H1 (cell line): ENCODE data around the gene RNF13. TPM values are rescaled to one million over a fixed set of nuclear protein-coding genes. Genes with fewer than 3 reads are reported as not detected.

Experiments
- CTCF ChIA-PET: fragments of 300-600 bp; sonication (Branson Sonifier 250); formaldehyde crosslinking; loops from one replicate; lab custom pipeline; 2021; ENCODE audit not compliant: partially characterized antibody; lab: Charles Lee
- POLR2A ChIA-PET: fragments of 300-600 bp; sonication (Branson Sonifier 250); formaldehyde crosslinking; loops from one replicate; lab custom pipeline; 2021; ENCODE audit warnings: inconsistent platforms; ENCODE audit not compliant: partially characterized antibody; lab: Charles Lee
- DNase-seq, 2 experiments: peaks; one replicate each; pipeline versions ENCODE4 v3.0.0 to v3.0.0-alpha.2; 2010 to 2022; ENCODE audit warnings: low spot score in 2 of 2, low read depth in 1 of 2, mixed read lengths in 1 of 2
- FAIRE-seq: peaks from 2 replicates; lab custom pipeline; 2011; peaks lifted over from hg19 to GRCh38; lab: Jason Lieb, UNC
- H2AFZ ChIP-seq: 2 replicates; pipeline ENCODE4 v1.8.1; 2012; ENCODE audit warnings: low read length, inconsistent platforms
- H2AK5ac ChIP-seq: 2 replicates; pipeline ENCODE4 v1.6.1; 2013; ENCODE audit warnings: low read depth, low read length
- H2BK120ac ChIP-seq: replicated peaks from 2 replicates; pipeline ENCODE3; 2013; ENCODE audit warnings: low read depth, low read length, inconsistent platforms
- H2BK12ac ChIP-seq: 2 replicates; pipeline ENCODE4 v1.6.1; 2013; ENCODE audit warnings: low read depth, low read length
- H2BK15ac ChIP-seq: 2 replicates; pipeline ENCODE4 v1.6.1; 2013; ENCODE audit warnings: low read length
- H2BK20ac ChIP-seq: 2 replicates; pipeline ENCODE4 v1.6.1; 2013; ENCODE audit warnings: low read length
- H2BK5ac ChIP-seq: 2 replicates; pipeline ENCODE4 v1.6.1; 2013; ENCODE audit warnings: low read depth, low read length
- H3K14ac ChIP-seq: 2 replicates; pipeline ENCODE4 v1.6.1; 2013; ENCODE audit warnings: inconsistent platforms; ENCODE audit not compliant: insufficient read length
- H3K18ac ChIP-seq: 2 replicates; pipeline ENCODE4 v1.6.1; 2013; ENCODE audit warnings: low read length; ENCODE audit errors: extremely low read depth
- H3K23ac ChIP-seq: 2 replicates; pipeline ENCODE4 v1.6.1; 2013; ENCODE audit warnings: inconsistent platforms; ENCODE audit not compliant: insufficient read length
- H3K23me2 ChIP-seq: 2 replicates; pipeline ENCODE4 v1.6.1; 2013; ENCODE audit warnings: low read depth, low read length
- H3K27ac ChIP-seq: 2 replicates; pipeline ENCODE4 v1.6.1; 2011; ENCODE audit warnings: low read depth, low read length, inconsistent platforms
- H3K27me3 ChIP-seq, 4 experiments: replicated peaks in 1 of 4; 1 replicate in 1 of 4; 2 replicates in 3 of 4; pipeline versions ENCODE4 v1.6.1 to v1.8.1; 2011 to 2013; ENCODE audit warnings: low read length in 3 of 4, mild to moderate bottlenecking in 3 of 4, inconsistent platforms in 2 of 4, mixed read lengths in 2 of 4, moderate library complexity in 1 of 4; ENCODE audit not compliant: control insufficient read depth in 3 of 4, insufficient read depth in 3 of 4; ENCODE audit errors: extremely low read depth in 1 of 4
- H3K36me3 ChIP-seq, 4 experiments: 2 replicates each; pipeline versions ENCODE4 v1.6.1 to v1.8.1; 2011 to 2013; ENCODE audit warnings: mild to moderate bottlenecking in 4 of 4, low read length in 3 of 4, moderate library complexity in 2 of 4, control low read depth in 1 of 4, inconsistent platforms in 1 of 4; ENCODE audit not compliant: insufficient read depth in 4 of 4, control insufficient read depth in 2 of 4
- H3K4ac ChIP-seq: replicated peaks from 2 replicates; pipeline ENCODE3; 2013; ENCODE audit warnings: low read length, low read depth, mixed read lengths, inconsistent platforms; ENCODE audit not compliant: insufficient read length
- H3K4me1 ChIP-seq, 4 experiments: replicated peaks in 1 of 4; 1 replicate in 1 of 4; 2 replicates in 3 of 4; pipeline versions ENCODE4 v1.6.1 to v1.8.1; 2011 to 2013; ENCODE audit warnings: low read length in 3 of 4, inconsistent platforms in 2 of 4, mixed read lengths in 1 of 4; ENCODE audit not compliant: insufficient read depth in 4 of 4, control insufficient read depth in 3 of 4
- H3K4me2 ChIP-seq, 2 experiments: 2 replicates each; pipeline versions ENCODE4 v1.6.1 to v1.8.1; 2011 to 2013; ENCODE audit warnings: low read depth in 2 of 2, low read length in 2 of 2, control low read depth in 1 of 2, inconsistent platforms in 1 of 2, mild to moderate bottlenecking in 1 of 2; ENCODE audit not compliant: insufficient read depth in 1 of 2
- H3K4me3 ChIP-seq, 4 experiments: fragments of 200-600, 300-600 bp in 1 of 4; sonication (generic), shearing (Covaris generic), sonication (Bioruptor Twin) in 1 of 4; 2 replicates each; pipeline versions ENCODE4 v1.5.1 to v1.8.1; 2011 to 2016; ENCODE audit warnings: low read length in 4 of 4, low read depth in 3 of 4, control low read depth in 2 of 4, inconsistent platforms in 2 of 4, mild to moderate bottlenecking in 2 of 4, mixed read lengths in 1 of 4, moderate library complexity in 1 of 4; ENCODE audit not compliant: insufficient read depth in 2 of 4; ENCODE audit errors: extremely low read depth in 1 of 4
- H3K56ac ChIP-seq: replicated peaks from 2 replicates; pipeline ENCODE3; 2013; ENCODE audit warnings: low read depth, mild to moderate bottlenecking, mixed read lengths, low read length, inconsistent platforms; ENCODE audit not compliant: insufficient read length
- H3K79me1 ChIP-seq: 2 replicates; pipeline ENCODE4 v1.6.1; 2013; ENCODE audit warnings: low read depth, low read length, control low read depth
- H3K79me2 ChIP-seq, 2 experiments: 2 replicates each; pipeline versions ENCODE4 v1.6.1 to v1.8.1; 2012 to 2013; ENCODE audit warnings: low read length in 2 of 2, mild to moderate bottlenecking in 2 of 2, inconsistent platforms in 1 of 2; ENCODE audit not compliant: insufficient read depth in 2 of 2, control insufficient read depth in 1 of 2
- H3K9ac ChIP-seq, 4 experiments: replicated peaks in 1 of 4; 1 replicate in 1 of 4; 2 replicates in 3 of 4; pipeline versions ENCODE4 v1.6.1 to v1.8.1; 2011 to 2013; ENCODE audit warnings: low read depth in 3 of 4, low read length in 3 of 4, control low read depth in 2 of 4, mild to moderate bottlenecking in 2 of 4, moderate library complexity in 2 of 4, inconsistent platforms in 1 of 4; ENCODE audit errors: extremely low read depth in 1 of 4
- H3K9me3 ChIP-seq, 2 experiments: 2 replicates each; pipeline versions ENCODE4 v1.6.1 to v1.8.1; 2012 to 2013; ENCODE audit warnings: mild to moderate bottlenecking in 2 of 2, moderate library complexity in 2 of 2, control low read depth in 1 of 2, inconsistent platforms in 1 of 2, low read depth in 1 of 2, low read length in 1 of 2, mixed read lengths in 1 of 2; ENCODE audit not compliant: insufficient read depth in 2 of 2
- H4K20me1 ChIP-seq, 2 experiments: replicated peaks in 1 of 2; 2 replicates each; pipeline versions ENCODE3 to v1.8.1; 2011 to 2013; ENCODE audit warnings: inconsistent platforms in 2 of 2, low read length in 2 of 2, mild to moderate bottlenecking in 1 of 2; ENCODE audit not compliant: insufficient read depth in 2 of 2, control insufficient read depth in 1 of 2
- H4K5ac ChIP-seq: 2 replicates; pipeline ENCODE4 v1.6.1; 2013; ENCODE audit warnings: low read length, low read depth, mixed read lengths, inconsistent platforms; ENCODE audit not compliant: insufficient read length
- H4K8ac ChIP-seq: 2 replicates; pipeline ENCODE4 v1.8.0; 2013; ENCODE audit warnings: mild to moderate bottlenecking, moderate library complexity, low read length, inconsistent platforms; ENCODE audit not compliant: insufficient read depth; ENCODE audit errors: extremely low read depth
- H4K91ac ChIP-seq: replicated peaks from 2 replicates; pipeline ENCODE3; 2013; ENCODE audit warnings: low read length, mixed read lengths, inconsistent platforms; ENCODE audit not compliant: insufficient read length
- CHD2 ChIP-seq: IDR thresholded peaks from 2 replicates; pipeline ENCODE4 v1.6.1; 2012; ENCODE audit warnings: low read length, improper control_type of control experiment
- CREB1 ChIP-seq: IDR thresholded peaks from 2 replicates; pipeline ENCODE4 v1.6.1; 2012; ENCODE audit warnings: inconsistent platforms
- EP300 ChIP-seq, 2 experiments: IDR thresholded peaks; 1 replicate in 1 of 2; 2 replicates in 1 of 2; pipeline ENCODE4 v1.6.1; 2011 to 2012; ENCODE audit warnings: low read depth in 2 of 2, low read length in 2 of 2, mild to moderate bottlenecking in 2 of 2, borderline replicate concordance in 1 of 2, inconsistent platforms in 1 of 2, moderate library complexity in 1 of 2
- HDAC2 ChIP-seq, 2 experiments: fragments of 300-600 bp in 1 of 2; sonication (generic) in 1 of 2; IDR thresholded peaks; 2 replicates each; pipeline ENCODE4 v1.6.1; 2011 to 2012; ENCODE audit warnings: low read depth in 2 of 2, low read length in 2 of 2, mild to moderate bottlenecking in 2 of 2, moderate library complexity in 2 of 2, borderline replicate concordance in 1 of 2, inconsistent platforms in 1 of 2
- SP4 ChIP-seq: IDR thresholded peaks from 2 replicates; pipeline ENCODE4 v1.6.1; 2012; ENCODE audit warnings: low read length, inconsistent platforms
- TAF7 ChIP-seq: optimal IDR thresholded peaks from 2 replicates; pipeline ENCODE3; 2011; ENCODE audit warnings: low read depth, mild to moderate bottlenecking, inconsistent platforms, low read length, moderate library complexity, borderline replicate concordance
- WGBS, 2 experiments: shearing (Covaris generic) in 1 of 2; methylation state at CpG; one replicate each; pipeline versions ENCODE4 v1.1.6 to v1.1.7; 2013 to 2015; ENCODE audit warnings: low lambda C conversion rate in 2 of 2, mixed read lengths in 2 of 2, inconsistent platforms in 1 of 2, low coverage in 1 of 2, missing lambda C conversion rate in 1 of 2; ENCODE audit not compliant: insufficient replicate concordance in 2 of 2, insufficient coverage in 1 of 2, insufficient read length in 1 of 2; ENCODE audit errors: extremely low coverage in 1 of 2, missing lambda C conversion rate in 1 of 2; 5-methylcytosine and 5-hydroxymethylcytosine counted together
- polyA plus RNA-seq, 7 experiments: library from polyadenylated mRNA; depleted of rRNA in 3 of 7; stranded (reverse) in 5 of 7; unstranded in 2 of 7; fragments of >200 nt in 5 of 7; fragments of 200-250 nt in 2 of 7; gene quantifications; 1 replicate in 5 of 7; 2 replicates in 1 of 7; 4 replicates in 1 of 7; pipeline versions ENCODE4 v1.2.1 to v1.2.3, GENCODE V29; 2011 to 2013; ENCODE audit warnings: missing spikeins in 2 of 7, mixed read lengths in 2 of 7
- total RNA-seq: library from RNA; stranded (reverse); fragmentation: NEBNext Ultra II Directional; extraction: Animal tissue kit (Norgen Biotek cat#: 25700); gene quantifications from 2 replicates; pipeline ENCODE4 v1.2.1, GENCODE V29; 2021
- TF ChIP-seq, protein P1 (sequence below): IDR thresholded peaks from 2 replicates; pipeline ENCODE4 v1.6.1; 2011; ENCODE audit warnings: low read length, improper control_type of control experiment

RNF13 gene
- total and polyA plus RNA-seq, 2 of the 8 experiments (the other 6 are each of a cell fraction or from before 2014, with no cell fraction given), result 19.4 to 35.4 TPM

DNA sequence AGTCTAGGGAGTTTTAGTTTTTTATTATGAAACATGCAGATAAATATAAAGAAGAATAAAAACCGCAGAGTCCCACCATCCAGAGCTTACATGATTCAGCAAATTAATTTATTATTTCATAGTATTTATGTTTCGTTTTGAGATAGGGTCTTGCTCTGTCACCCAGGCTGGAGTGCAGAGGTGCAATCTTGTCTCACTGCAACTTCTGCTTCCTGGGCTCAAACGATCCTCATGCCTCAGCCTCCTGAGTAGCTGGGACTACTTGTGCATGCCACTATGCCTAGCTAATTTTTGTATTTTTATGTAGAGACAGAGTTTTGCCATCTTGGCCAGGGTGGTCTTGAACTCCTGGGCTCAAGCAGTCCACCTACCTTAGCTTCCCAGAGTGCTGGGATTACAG is 13.6 kb downstream of the RNF13 start:
- Histone ChIP-seq H2BK15ac (no peak overlapping the region), H2BK20ac (no peak overlapping the region), H3K18ac (no peak overlapping the region; the same call in 1 of the 2 replicates), H2BK120ac (no peak overlapping the region), H4K91ac (no peak overlapping the region), H3K4me3 (0 out of 8 replicates have a peak overlapping the region, but pooled peaks of 1 of the 4 experiments have one; percentile 14), H3K9me3 (peaks cover 10 to 11% of the 10 kb centered on the region in 2 experiments), H3K4ac (no peak overlapping the region), H3K4me2 (no peak overlapping the region), H4K20me1 (peaks cover 0 to 2% of the 10 kb centered on the region in 2 experiments), H2AK5ac (no peak overlapping the region), H3K23me2 (no peaks in the 10 kb centered on the region), H2AFZ (no peak overlapping the region), H4K5ac (no peak overlapping the region), H4K8ac (no peak overlapping the region), H3K56ac (no peak overlapping the region), H3K79me1 (no peaks in the 10 kb centered on the region; the same call in 1 of the 2 replicates), H3K4me1 (peaks cover 0 to 8% (median 2%) of the 10 kb centered on the region in 4 experiments; a peak in 4 of 7 replicates), H2BK12ac (no peak overlapping the region), H3K23ac (no peak overlapping the region), H3K27ac (no peak overlapping the region), H3K9ac (peak overlapping the region in 1 of 4 experiments; percentile 37; a peak in 1 of 7 replicates), H3K14ac (no peak overlapping the region), H3K36me3 (peaks cover 0 to 7% (median 0%) of the 10 kb centered on the region in 4 experiments; a peak in 2 of 8 replicates), H3K27me3 (no peaks in the 10 kb centered on the region), H2BK5ac (no peak overlapping the region)
- POLR2A ChIA-PET, result interaction anchor here (1.6 kb wide), 1 partner anchor 13 kb away, joined by 3 read pairs; no protein-coding TSS in a partner anchor
- WGBS, 2 experiments, result 85% methylated on average over 3 of the region's 3 CpGs; no CpG with 5 or more reads in 1 of the 2 experiments
- FAIRE-seq (no peak), DNase-seq (no peak)
- CTCF ChIA-PET, result interaction anchor here (0.9 kb wide), 1 partner anchor 63 kb away, joined by 3 read pairs; no protein-coding TSS in a partner anchor
- TF ChIP-seq SP4 (no peak), EP300 (IDR thresholded peaks at IDR 0.05; ENCODE audit: borderline replicate concordance in 1 of 2, low read depth in 2 of 2, low read length in 2 of 2) (no peak), CREB1 (no peak), TAF7 (no peak), CHD2 (no peak), HDAC2 (IDR thresholded peaks at IDR 0.05; ENCODE audit: borderline replicate concordance in 1 of 2, low read depth in 2 of 2, low read length in 2 of 2) (no peak)
- TF ChIP-seq, protein P1, sequence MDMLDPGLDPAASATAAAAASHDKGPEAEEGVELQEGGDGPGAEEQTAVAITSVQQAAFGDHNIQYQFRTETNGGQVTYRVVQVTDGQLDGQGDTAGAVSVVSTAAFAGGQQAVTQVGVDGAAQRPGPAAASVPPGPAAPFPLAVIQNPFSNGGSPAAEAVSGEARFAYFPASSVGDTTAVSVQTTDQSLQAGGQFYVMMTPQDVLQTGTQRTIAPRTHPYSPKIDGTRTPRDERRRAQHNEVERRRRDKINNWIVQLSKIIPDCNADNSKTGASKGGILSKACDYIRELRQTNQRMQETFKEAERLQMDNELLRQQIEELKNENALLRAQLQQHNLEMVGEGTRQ, result no peak
- TF ChIP-seq, all 59 proteins: peak for 0
- peaks cover 0 to 89% of the 10 kb centered on the region in 2 experiments for H3K79me2 ChIP-seq
